ENCODE results near the gene OSBPL2.

OSBPL2 gene

DNA sequence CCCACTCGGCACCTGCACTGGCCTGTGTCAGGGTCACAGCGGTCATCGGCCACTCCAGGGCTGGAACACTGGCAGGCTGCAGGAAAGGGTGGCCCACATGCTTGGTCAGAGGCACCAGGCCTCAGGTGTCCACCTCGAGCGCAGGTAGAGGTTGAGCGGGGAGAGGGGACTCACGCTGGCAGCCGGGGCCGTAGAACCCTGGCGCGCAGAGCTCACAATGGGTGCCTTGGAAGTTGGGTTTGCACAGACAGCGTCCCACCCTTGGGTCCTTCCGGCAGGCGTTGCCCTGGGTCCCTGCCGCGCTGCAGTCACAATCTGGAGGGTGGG is 99.9 kb downstream of the OSBPL2 start:
- TF ChIP-seq EZH2 (IDR thresholded peaks at IDR 0.05): no peak
- TF ChIP-seq FOXP2 (optimal IDR thresholded peaks at IDR 0.05; ENCODE audit: control extremely low read depth, extremely low read length, insufficient read depth): no peak
- no peak for TF ChIP-seq POLR2AphosphoS5 (IDR thresholded peaks at IDR 0.05; ENCODE audit: borderline replicate concordance, low read depth, low read length)
- H3K9ac ChIP-seq (ENCODE audit: insufficient read length): no peak overlapping the region
- no peaks in the 10 kb centered on the region for H3K36me3 ChIP-seq (ENCODE audit: insufficient read depth, low read length)
- no peak for DNase-seq (ENCODE audit: low read depth, low spot score)
- H3K9me3 ChIP-seq (ENCODE audit: low read depth, low read length): no peaks in the 10 kb centered on the region
- H3K27ac ChIP-seq: no peak overlapping the region
- no peak overlapping the region for H3K4me3 ChIP-seq

- Histone ChIP-seq H3K9ac (ENCODE audit: insufficient read length) (no peak overlapping the region), H3K9me3 (ENCODE audit: low read depth, low read length) (no peaks in the 10 kb centered on the region), H3K4me3 (no peak overlapping the region), H3K36me3 (ENCODE audit: insufficient read depth, low read length) (no peaks in the 10 kb centered on the region), H3K27ac (no peak overlapping the region)
- TF ChIP-seq EZH2 (IDR thresholded peaks at IDR 0.05): no peak
- no peak for TF ChIP-seq FOXP2 (optimal IDR thresholded peaks at IDR 0.05; ENCODE audit: control extremely low read depth, extremely low read length, insufficient read depth)
- no peak for TF ChIP-seq POLR2AphosphoS5 (IDR thresholded peaks at IDR 0.05; ENCODE audit: borderline replicate concordance, low read depth, low read length)
- DNase-seq (ENCODE audit: low read depth, low spot score): no peak
Measured at GRCh38 chr20:62339647-62340062, 101.3 kb downstream of the OSBPL2 start.

DNA sequence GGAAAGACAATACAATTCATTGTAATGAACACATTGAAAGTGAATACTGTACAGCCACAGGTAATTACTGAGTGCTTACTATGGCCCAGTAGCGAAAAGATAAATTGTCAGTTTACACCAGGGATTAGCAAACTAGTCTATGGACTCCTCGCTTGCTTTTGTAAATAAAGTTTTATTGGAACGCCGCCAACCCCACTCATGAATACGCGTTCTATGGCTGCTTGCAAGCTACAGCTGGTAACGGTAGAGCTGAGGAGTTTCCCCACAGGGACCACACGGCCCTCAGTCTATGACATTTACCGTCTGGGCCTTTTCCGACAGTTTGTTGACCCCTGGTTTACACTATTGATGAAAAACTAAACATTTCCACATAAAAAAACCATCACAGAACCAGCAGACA is 104.6 kb downstream of the OSBPL2 start:
- no peak overlapping the region for H3K9ac ChIP-seq (ENCODE audit: insufficient read length)
- H3K4me3 ChIP-seq: no peak overlapping the region
- H3K9me3 ChIP-seq (ENCODE audit: low read depth, low read length): no peaks in the 10 kb centered on the region
- DNase-seq (ENCODE audit: low read depth, low spot score): peak; percentile 8
- H3K36me3 ChIP-seq (ENCODE audit: insufficient read depth, low read length): no peaks in the 10 kb centered on the region
- TF ChIP-seq EZH2 (IDR thresholded peaks at IDR 0.05): no peak
- TF ChIP-seq FOXP2 (optimal IDR thresholded peaks at IDR 0.05; ENCODE audit: control extremely low read depth, extremely low read length, insufficient read depth): no peak
- TF ChIP-seq POLR2AphosphoS5 (IDR thresholded peaks at IDR 0.05; ENCODE audit: borderline replicate concordance, low read depth, low read length): no peak
- no peak overlapping the region for H3K27ac ChIP-seq

DNA sequence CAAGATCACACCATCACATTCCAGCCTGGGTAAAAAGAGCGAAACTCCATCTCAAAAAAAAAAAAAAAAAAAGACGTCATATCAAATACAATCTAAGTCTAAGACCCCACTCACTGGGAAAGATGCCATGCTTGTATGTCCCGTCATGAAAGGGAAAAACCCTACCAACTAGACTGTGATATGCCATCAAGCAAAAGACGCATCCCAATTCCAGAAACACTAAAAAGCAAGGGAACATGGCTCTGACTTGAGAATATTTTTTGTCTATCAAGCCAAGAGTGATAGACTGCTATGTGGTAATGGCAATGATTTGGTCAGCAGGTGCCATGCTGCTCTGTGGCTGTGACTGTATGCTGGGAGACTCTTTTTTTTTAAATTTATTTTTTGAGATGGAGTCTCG is 105.8 kb downstream of the OSBPL2 start:
- no peak for DNase-seq (ENCODE audit: low read depth, low spot score)
- no peaks in the 10 kb centered on the region for H3K9me3 ChIP-seq (ENCODE audit: low read depth, low read length)
- no peak overlapping the region for H3K27ac ChIP-seq
- no peak overlapping the region for H3K4me3 ChIP-seq
- H3K36me3 ChIP-seq (ENCODE audit: insufficient read depth, low read length): no peaks in the 10 kb centered on the region
- TF ChIP-seq POLR2AphosphoS5 (IDR thresholded peaks at IDR 0.05; ENCODE audit: borderline replicate concordance, low read depth, low read length) (no peak), EZH2 (IDR thresholded peaks at IDR 0.05) (no peak), FOXP2 (optimal IDR thresholded peaks at IDR 0.05; ENCODE audit: control extremely low read depth, extremely low read length, insufficient read depth) (no peak)
- H3K9ac ChIP-seq (ENCODE audit: insufficient read length): no peak overlapping the region

- no peak for DNase-seq (ENCODE audit: low read depth, low spot score)
Measured at GRCh38 chr20:62344782-62345181, 106.5 kb downstream of the OSBPL2 start.

More at GRCh38 chr20:62344782-62345181, 106.5 kb downstream of the OSBPL2 start:
- Histone ChIP-seq H3K9ac (ENCODE audit: insufficient read length) (no peak overlapping the region), H3K27ac (no peak overlapping the region), H3K36me3 (ENCODE audit: insufficient read depth, low read length) (no peaks in the 10 kb centered on the region), H3K9me3 (ENCODE audit: low read depth, low read length) (no peaks in the 10 kb centered on the region), H3K4me3 (no peak overlapping the region)
- TF ChIP-seq FOXP2 (optimal IDR thresholded peaks at IDR 0.05; ENCODE audit: control extremely low read depth, extremely low read length, insufficient read depth): no peak
- no peak for TF ChIP-seq POLR2AphosphoS5 (IDR thresholded peaks at IDR 0.05; ENCODE audit: borderline replicate concordance, low read depth, low read length)
- TF ChIP-seq EZH2 (IDR thresholded peaks at IDR 0.05): no peak
